IMR-90 (cell line): ENCODE measurements around the gene TP53AIP1. TPM values are rescaled to one million over a fixed set of nuclear protein-coding genes. Genes with fewer than 3 reads are reported as not detected.

Experiments used
- ATAC-seq: fragments of 200-7000 bp; cut with Tn5 transposase; 2 replicates; pipeline ENCODE4 v1.9.1; 2020; ENCODE audit warnings: low read depth, mild to moderate bottlenecking, moderate library complexity
- BruUV-seq: library from RNA; stranded (reverse); fragments of 400-500 nt; replicated peaks from 2 replicates; lab custom pipeline; 2021; lab: Mats Ljungman, UMichigan
- CTCF ChIA-PET: fragments of 300-600 bp; formaldehyde crosslinking; extraction: SDS; loops from one replicate; lab custom pipeline; 2021; ENCODE audit warnings: antibody characterized with exemption; lab: Yijun Ruan, JAX
- POLR2A ChIA-PET: fragments of 300-600 bp; sonication (Branson Sonifier 250); formaldehyde crosslinking; loops from one replicate; lab custom pipeline; 2022; ENCODE audit warnings: antibody characterized with exemption; ENCODE audit not compliant: unreplicated experiment; lab: Charles Lee
- DNase-seq: peaks from one replicate; pipeline ENCODE4 v3.0.0; 2013
- H2AFZ ChIP-seq: replicated peaks from 2 replicates; pipeline ENCODE3; 2013; ENCODE audit warnings: low read length, mild to moderate bottlenecking; ENCODE audit not compliant: poor library complexity
- H2AK5ac ChIP-seq: 2 replicates; pipeline ENCODE4 v1.6.1; 2013; ENCODE audit warnings: low read depth, low read length, inconsistent platforms
- H2AK9ac ChIP-seq: replicated peaks from 2 replicates; pipeline ENCODE3; 2013; ENCODE audit warnings: mild to moderate bottlenecking, low read depth, low read length, moderate library complexity; ENCODE audit not compliant: poor library complexity
- H2BK120ac ChIP-seq: 2 replicates; pipeline ENCODE4 v1.6.1; 2013; ENCODE audit warnings: low read depth, low read length, inconsistent platforms
- H2BK15ac ChIP-seq: 3 replicates; pipeline ENCODE4 v1.6.1; 2013; ENCODE audit warnings: low read depth, low read length, inconsistent platforms
- H2BK20ac ChIP-seq: 2 replicates; pipeline ENCODE4 v1.6.1; 2013; ENCODE audit warnings: low read depth, mild to moderate bottlenecking, inconsistent platforms, low read length, moderate library complexity
- H2BK5ac ChIP-seq: 2 replicates; pipeline ENCODE4 v1.6.1; 2013; ENCODE audit warnings: mild to moderate bottlenecking, low read depth, low read length, inconsistent platforms; ENCODE audit not compliant: poor library complexity, severe bottlenecking
- H3K14ac ChIP-seq: replicated peaks from 2 replicates; pipeline ENCODE4 v1.6.1; 2013; ENCODE audit warnings: low read depth, low read length, inconsistent platforms
- H3K18ac ChIP-seq: 2 replicates; pipeline ENCODE4 v1.6.1; 2013; ENCODE audit warnings: low read depth, low read length, control low read depth
- H3K23ac ChIP-seq: 2 replicates; pipeline ENCODE4 v1.6.1; 2013; ENCODE audit warnings: low read depth, low read length, inconsistent platforms
- H3K27ac ChIP-seq: 2 replicates; pipeline ENCODE4 v1.5.1; 2013; ENCODE audit warnings: mild to moderate bottlenecking, control low read depth, low read length; ENCODE audit not compliant: insufficient read depth
- H3K27me3 ChIP-seq: 2 replicates; pipeline ENCODE4 v1.6.1; 2013; ENCODE audit warnings: low read length; ENCODE audit not compliant: control insufficient read depth, insufficient read depth
- H3K36me3 ChIP-seq: 2 replicates; pipeline ENCODE4 v1.6.1; 2013; ENCODE audit warnings: low read length, mixed read lengths; ENCODE audit not compliant: control insufficient read depth, insufficient read depth
- H3K4ac ChIP-seq: 2 replicates; pipeline ENCODE4 v1.6.1; 2013; ENCODE audit warnings: low read depth, low read length, inconsistent platforms
- H3K4me1 ChIP-seq: 2 replicates; pipeline ENCODE4 v1.6.1; 2013; ENCODE audit warnings: low read length, mixed read lengths; ENCODE audit not compliant: control insufficient read depth, insufficient read depth
- H3K4me2 ChIP-seq: 2 replicates; pipeline ENCODE4 v1.6.1; 2013; ENCODE audit warnings: low read depth, mild to moderate bottlenecking, control low read depth, low read length, moderate library complexity
- H3K4me3 ChIP-seq: 2 replicates; pipeline ENCODE4 v1.5.1; 2013; ENCODE audit warnings: low read depth, mild to moderate bottlenecking, control low read depth, low read length, moderate library complexity; ENCODE audit not compliant: insufficient read depth
- H3K56ac ChIP-seq: 2 replicates; pipeline ENCODE4 v1.6.1; 2013; ENCODE audit warnings: low read length, inconsistent platforms; ENCODE audit not compliant: insufficient read depth; ENCODE audit errors: extremely low read depth
- H3K79me1 ChIP-seq, 2 experiments: 2 replicates each; pipeline ENCODE4 v1.6.1; 2013; ENCODE audit warnings: low read length in 2 of 2, inconsistent platforms in 1 of 2, low read depth in 1 of 2
- H3K9ac ChIP-seq: 2 replicates; pipeline ENCODE4 v1.6.1; 2013; ENCODE audit warnings: low read depth, low read length, control low read depth
- H3K9me1 ChIP-seq: 2 replicates; pipeline ENCODE4 v1.6.1; 2013; ENCODE audit warnings: low read length, inconsistent platforms; ENCODE audit not compliant: insufficient read depth
- H3K9me3 ChIP-seq: 2 replicates; pipeline ENCODE4 v1.6.1; 2013; ENCODE audit warnings: low read length; ENCODE audit not compliant: control insufficient read depth, insufficient read depth
- H4K20me1 ChIP-seq: 2 replicates; pipeline ENCODE4 v1.6.1; 2013; ENCODE audit warnings: low read length, inconsistent platforms; ENCODE audit not compliant: insufficient read depth
- H4K5ac ChIP-seq: 2 replicates; pipeline ENCODE4 v1.6.1; 2013; ENCODE audit warnings: mild to moderate bottlenecking, low read depth, low read length, control low read depth
- H4K8ac ChIP-seq, 2 experiments: 2 replicates each; pipeline ENCODE4 v1.6.1; 2013; ENCODE audit warnings: low read depth in 2 of 2, low read length in 2 of 2, control low read depth in 1 of 2, inconsistent platforms in 1 of 2
- H4K91ac ChIP-seq: 2 replicates; pipeline ENCODE4 v1.6.1; 2013; ENCODE audit warnings: low read depth, low read length, inconsistent platforms; ENCODE audit not compliant: insufficient read depth
- NFE2L2 ChIP-seq: fragments of 150-350 bp; IDR thresholded peaks from 2 replicates; pipeline ENCODE4 v1.6.1; 2016; ENCODE audit warnings: low read depth, mild to moderate bottlenecking, low read length
- POLR2A ChIP-seq: IDR thresholded peaks from 2 replicates; pipeline ENCODE4 v1.6.1; 2012; ENCODE audit warnings: mild to moderate bottlenecking, low read depth, low read length
- WGBS, 2 experiments: methylation state at CpG; one replicate each; pipeline versions ENCODE4 v1.1.5 to v1.1.7; 2013; ENCODE audit warnings: missing lambda C conversion rate in 2 of 2; ENCODE audit not compliant: insufficient read length in 1 of 2; ENCODE audit errors: extremely low coverage in 2 of 2; 5-methylcytosine and 5-hydroxymethylcytosine counted together
- dilution Hi-C: fragments of 300-500 bp; cut with HindIII; formaldehyde crosslinking; loops from one replicate; pipeline ENCODE4 v1.14.3; 2018; ENCODE audit warnings: low sequenced_read_pairs; ENCODE audit not compliant: unreplicated experiment
- in situ Hi-C: fragments of 300-500 bp; cut with MboI; formaldehyde crosslinking; loops from 3 replicates; pipeline ENCODE4 v1.14.3; 2019; ENCODE audit warnings: low sequenced_read_pairs, inconsistent platforms, mixed read lengths
- intact Hi-C: fragments of 100-400 bp; cut with micrococcal nuclease; formaldehyde crosslinking; loops from 2 replicates; pipeline ENCODE4 v1.10.0; 2022
- polyA plus RNA-seq, 3 experiments: library from polyadenylated mRNA; depleted of rRNA; stranded (reverse); fragments of >200 nt; gene quantifications; 2 replicates each; pipeline ENCODE4 v1.2.3, GENCODE V29; 2012; ENCODE audit warnings: low replicate concordance in 1 of 3
- total RNA-seq: library from RNA; depleted of rRNA; stranded (reverse); fragments of >200 nt; gene quantifications from 2 replicates; pipeline ENCODE4 v1.2.3, GENCODE V29; 2012
- TF ChIP-seq, protein P1 (sequence below): conservative IDR thresholded peaks from 2 replicates; pipeline ENCODE4 v1.5.1; 2012; ENCODE audit warnings: mild to moderate bottlenecking, low read depth, low read length, improper control_type of control experiment

The TP53AIP1 gene
- total and polyA plus RNA-seq, 2 of the 4 experiments (the other 2 are of a cell fraction) = not detected

DNA sequence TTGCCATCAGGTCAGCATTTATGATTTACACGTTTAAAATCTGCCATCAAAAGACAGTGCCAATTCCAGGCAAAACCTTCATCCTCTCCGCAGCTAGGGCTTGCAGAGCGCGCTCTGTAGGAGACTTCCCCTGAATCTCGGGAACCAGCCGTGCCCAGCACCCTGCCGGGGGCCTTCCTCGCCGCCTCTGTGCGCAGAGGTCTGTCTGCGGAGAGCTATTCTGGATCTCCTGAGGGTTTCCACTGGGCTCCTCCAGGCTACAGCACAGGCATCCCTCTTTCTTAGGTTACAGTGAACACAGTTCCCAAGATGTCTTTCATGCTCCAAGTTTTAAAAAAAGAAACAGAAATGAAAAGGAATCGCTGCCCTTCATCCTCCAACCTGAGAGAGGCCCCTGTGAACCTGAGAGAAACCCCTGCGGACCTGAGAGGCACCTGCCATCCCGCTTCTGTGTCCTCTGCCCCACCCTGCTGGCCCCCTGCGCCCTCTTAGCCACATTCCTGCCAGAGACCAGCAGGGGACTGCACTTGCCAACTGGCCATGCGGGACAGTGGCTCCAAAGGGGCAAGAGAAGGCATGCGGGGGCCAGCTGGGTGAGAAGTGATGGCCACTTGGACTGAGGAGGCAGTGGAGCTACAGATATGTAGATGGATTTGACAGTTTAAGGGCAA is 16.1 kb downstream of the TP53AIP1 start:
- H3K36me3 ChIP-seq = no peaks in the 10 kb centered on the region
- H2AK5ac ChIP-seq = no peak overlapping the region
- no peak overlapping the region for H2BK20ac ChIP-seq
- H2BK5ac ChIP-seq = no peak overlapping the region
- H3K4ac ChIP-seq = no peak overlapping the region
- TF ChIP-seq POLR2A (no peak), NFE2L2 (no peak)
- TF ChIP-seq, protein P1, sequence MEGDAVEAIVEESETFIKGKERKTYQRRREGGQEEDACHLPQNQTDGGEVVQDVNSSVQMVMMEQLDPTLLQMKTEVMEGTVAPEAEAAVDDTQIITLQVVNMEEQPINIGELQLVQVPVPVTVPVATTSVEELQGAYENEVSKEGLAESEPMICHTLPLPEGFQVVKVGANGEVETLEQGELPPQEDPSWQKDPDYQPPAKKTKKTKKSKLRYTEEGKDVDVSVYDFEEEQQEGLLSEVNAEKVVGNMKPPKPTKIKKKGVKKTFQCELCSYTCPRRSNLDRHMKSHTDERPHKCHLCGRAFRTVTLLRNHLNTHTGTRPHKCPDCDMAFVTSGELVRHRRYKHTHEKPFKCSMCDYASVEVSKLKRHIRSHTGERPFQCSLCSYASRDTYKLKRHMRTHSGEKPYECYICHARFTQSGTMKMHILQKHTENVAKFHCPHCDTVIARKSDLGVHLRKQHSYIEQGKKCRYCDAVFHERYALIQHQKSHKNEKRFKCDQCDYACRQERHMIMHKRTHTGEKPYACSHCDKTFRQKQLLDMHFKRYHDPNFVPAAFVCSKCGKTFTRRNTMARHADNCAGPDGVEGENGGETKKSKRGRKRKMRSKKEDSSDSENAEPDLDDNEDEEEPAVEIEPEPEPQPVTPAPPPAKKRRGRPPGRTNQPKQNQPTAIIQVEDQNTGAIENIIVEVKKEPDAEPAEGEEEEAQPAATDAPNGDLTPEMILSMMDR = no peak
- no peak for DNase-seq
- H3K79me1 ChIP-seq = no peaks in the 10 kb centered on the region
- H4K8ac ChIP-seq = no peak overlapping the region
- H3K23ac ChIP-seq = no peak overlapping the region
- H3K9ac ChIP-seq = no peak overlapping the region
- H2BK120ac ChIP-seq = no peak overlapping the region
- H3K56ac ChIP-seq = no peak overlapping the region
- H3K14ac ChIP-seq = no peak overlapping the region
- BruUV-seq = no TSS peak
- ChIA-PET POLR2A (no interaction called here), CTCF (no interaction called here)
- no peak overlapping the region for H3K27ac ChIP-seq
- intact Hi-C loops (no loop called here), dilution Hi-C loops (no loop called here), in situ Hi-C loops (no loop called here)
- peaks cover 3% of the 10 kb centered on the region; the same call in 1 of the 2 replicates for H3K4me1 ChIP-seq
- H2AFZ ChIP-seq = no peak overlapping the region
- no peak overlapping the region for H4K5ac ChIP-seq
- ATAC-seq = no peak
- H2AK9ac ChIP-seq = peak overlapping the region; percentile 9
- no peak overlapping the region for H4K91ac ChIP-seq
- WGBS, 2 experiments = 91% methylated on average over 11 of the region's 17 CpGs; no CpG with 5 or more reads in 1 of the 2 experiments
- no peak overlapping the region for H3K4me3 ChIP-seq
- H3K27me3 ChIP-seq = peaks cover 23% of the 10 kb centered on the region
- H3K18ac ChIP-seq = no peak overlapping the region
- H3K9me1 ChIP-seq = no peaks in the 10 kb centered on the region
- H3K9me3 ChIP-seq = no peaks in the 10 kb centered on the region
- no peak overlapping the region for H3K4me2 ChIP-seq
- no peaks in the 10 kb centered on the region for H4K20me1 ChIP-seq
- no peak overlapping the region for H2BK15ac ChIP-seq
